GM19324 (cell line): ENCODE results near the gene RPL27A.

Source experiments
- ATAC-seq: cut with Tn5 transposase; IDR thresholded peaks from one replicate; pipeline ENCODE4 v1.9.1; 2021; ENCODE audit warnings: mild to moderate bottlenecking, moderate library complexity; ENCODE audit not compliant: unreplicated experiment, low FRiP score

The RPL27A gene

GRCh38 chr11:8672346-8672745 is 10.2 kb upstream of the RPL27A start:
- no peak for ATAC-seq

GRCh38 chr11:8674859-8675258 is 7.7 kb upstream of the RPL27A start:
- no peak for ATAC-seq

- no peak for ATAC-seq
These were observed 6.1 kb upstream of the RPL27A start for GRCh38 chr11:8676458-8676857.

GRCh38 chr11:8679006-8679405 is 3.6 kb upstream of the RPL27A start:
- no peak for ATAC-seq

DNA sequence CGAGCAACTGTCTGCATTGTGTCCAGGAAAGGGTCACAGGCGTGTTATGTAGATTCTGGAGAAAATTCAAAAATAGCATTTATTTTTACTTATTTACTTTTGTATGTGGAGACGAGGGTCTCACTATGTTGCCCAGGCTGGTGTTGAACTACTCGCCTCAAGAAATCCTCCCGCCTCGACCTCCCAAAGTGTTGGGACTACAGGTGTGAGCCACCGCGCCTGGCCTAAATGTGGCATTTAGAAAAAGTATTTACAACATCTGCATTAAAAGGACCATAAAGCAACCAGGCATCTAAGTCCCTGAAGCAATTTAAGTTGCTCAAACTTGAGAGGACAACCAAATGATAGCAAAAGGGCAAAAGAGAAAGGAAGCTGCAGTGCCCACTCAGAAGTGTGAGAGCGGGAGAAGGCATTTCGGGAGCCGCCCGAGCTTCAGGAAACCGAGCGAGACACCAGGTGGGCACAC is 722 bp upstream of the RPL27A start:
- no peak for ATAC-seq

DNA sequence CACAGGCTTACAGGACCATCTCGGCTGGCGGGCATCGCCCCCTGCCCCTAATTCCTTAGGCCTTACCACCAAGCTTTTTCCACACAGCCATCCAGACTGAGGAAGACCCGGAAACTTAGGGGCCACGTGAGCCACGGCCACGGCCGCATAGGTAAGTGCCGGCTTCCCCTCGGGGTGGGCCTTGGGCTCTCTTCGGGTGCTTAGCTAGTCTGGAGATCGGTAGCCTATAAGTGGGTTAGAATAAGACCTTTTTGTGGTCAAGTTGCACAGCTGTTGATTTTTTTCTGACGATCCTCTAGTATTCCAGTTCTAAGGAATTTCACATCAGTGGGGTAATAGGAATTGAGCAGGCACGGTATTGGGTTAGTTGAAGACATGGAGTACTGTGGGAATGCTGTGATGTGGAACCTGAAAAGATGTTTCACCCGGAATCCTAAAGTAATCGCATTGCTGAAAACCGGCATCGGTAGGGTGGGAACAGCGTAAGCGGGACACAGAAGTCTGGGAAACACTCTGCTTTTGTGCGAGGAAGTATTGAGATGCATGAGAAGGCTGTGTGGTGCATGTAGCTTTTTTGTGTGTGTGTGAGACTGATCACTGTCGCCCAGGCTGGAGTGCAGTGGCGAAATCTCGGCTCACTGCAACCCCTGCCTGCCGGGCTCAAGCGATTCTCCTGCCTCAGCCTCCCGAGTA is 669 bp downstream of the RPL27A start:
- no peak for ATAC-seq

- no peak for ATAC-seq
These were observed 2.2 kb downstream of the RPL27A start for GRCh38 chr11:8684600-8685290.

DNA sequence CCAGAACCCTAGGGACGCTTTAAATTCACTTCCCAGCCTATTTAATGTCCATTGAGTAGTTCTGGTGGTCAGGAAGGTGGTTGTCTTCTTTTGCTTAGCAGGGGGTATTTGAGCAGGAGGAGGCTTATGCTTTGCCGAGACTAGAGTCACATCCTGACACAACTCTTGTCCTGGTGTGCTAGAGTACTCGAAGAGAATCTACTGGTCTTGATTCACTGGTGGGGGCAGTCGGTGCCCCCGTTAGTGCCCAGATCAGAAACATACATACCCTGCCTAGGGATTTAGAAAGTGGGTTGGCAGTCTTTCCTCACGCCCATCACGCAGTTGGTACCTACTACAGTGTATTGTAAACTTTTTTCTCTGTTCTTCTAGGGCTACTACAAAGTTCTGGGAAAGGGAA is 2.7 kb downstream of the RPL27A start:
- no peak for ATAC-seq

DNA sequence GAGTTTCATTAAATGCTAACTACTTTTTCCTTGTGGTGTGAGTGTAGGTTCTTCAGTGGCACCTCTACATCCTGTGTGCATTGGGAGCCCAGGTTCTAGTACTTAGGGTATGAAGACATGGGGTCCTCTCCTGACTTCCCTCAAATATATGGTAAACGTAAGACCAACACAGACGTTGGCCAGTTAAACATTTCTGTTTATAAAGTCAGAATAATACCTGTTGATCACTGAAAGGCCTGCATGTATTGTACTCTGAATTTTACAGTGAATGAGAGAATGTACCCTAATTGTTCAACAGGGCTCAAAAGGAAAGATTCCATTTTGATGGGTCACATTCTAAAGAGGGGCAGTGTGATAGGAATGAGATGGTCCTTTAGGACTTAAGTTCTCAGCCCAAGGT is 3.2 kb downstream of the RPL27A start:
- ATAC-seq = no peak

- ATAC-seq = no peak
These were observed 3.7 kb downstream of the RPL27A start for GRCh38 chr11:8686325-8686724.

- peak; percentile 98 for ATAC-seq
These were observed 6.1 kb downstream of the RPL27A start for GRCh38 chr11:8688414-8689362.

- no peak for ATAC-seq
These were observed 7.2 kb downstream of the RPL27A start for GRCh38 chr11:8689726-8690255.

GRCh38 chr11:8690374-8691342 is 8.1 kb downstream of the RPL27A start:
- ATAC-seq = no peak

- no peak for ATAC-seq
These were observed 9.0 kb downstream of the RPL27A start for GRCh38 chr11:8691601-8692000.

- ATAC-seq = no peak
These were observed 9.8 kb downstream of the RPL27A start for GRCh38 chr11:8692417-8692816.

DNA sequence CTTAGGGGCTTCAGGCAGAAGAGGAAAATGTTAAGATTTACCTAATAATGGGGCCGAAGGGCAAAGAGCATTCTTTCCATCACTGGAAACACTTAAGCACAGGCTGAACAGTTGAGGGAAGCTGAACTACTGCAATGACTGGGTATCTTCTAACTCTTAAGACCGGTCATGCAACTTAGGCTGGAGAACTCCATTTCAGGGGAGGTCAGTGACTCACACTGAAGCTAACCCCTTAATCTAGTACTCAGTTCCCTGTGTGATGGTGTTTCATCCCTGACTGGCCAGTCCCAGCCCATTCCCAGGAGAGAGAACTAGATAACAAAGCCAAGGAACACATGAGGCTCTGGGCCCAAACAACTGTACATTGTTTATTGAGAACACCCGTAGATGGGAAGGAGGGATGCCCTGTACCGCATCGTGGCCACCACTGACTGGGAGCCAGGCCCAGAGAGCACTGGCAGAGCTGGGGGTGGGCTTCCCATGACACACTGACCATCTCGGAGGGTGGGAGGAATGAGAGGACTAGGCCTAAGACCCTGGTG is 10.5 kb downstream of the RPL27A start:
- no peak for ATAC-seq

GRCh38 chr11:8693555-8693954 is 11.0 kb downstream of the RPL27A start:
- ATAC-seq = no peak

GRCh38 chr11:8694137-8694536 is 11.5 kb downstream of the RPL27A start:
- no peak for ATAC-seq

- ATAC-seq = no peak
These were observed 14.5 kb downstream of the RPL27A start for GRCh38 chr11:8697054-8697453.
